ENCODE measurements around the gene SYNCRIP.
"Not testable (repeated sequence)": the region's sequence is repeated elsewhere in the genome, so short reads cannot be mapped to it uniquely, and the experiment has no call there.

The SYNCRIP gene

GRCh38 chr6:85669735-85670194 lies 27.1 kb upstream of the SYNCRIP start:
- DNase-seq = no peak

GRCh38 chr6:85662251-85662650 lies 19.6 kb upstream of the SYNCRIP start:
- no peak for DNase-seq

GRCh38 chr6:85660181-85660611 lies 17.5 kb upstream of the SYNCRIP start:
- DNase-seq = peak; percentile 14

- DNase-seq = no peak
These were observed 7.9 kb upstream of the SYNCRIP start for GRCh38 chr6:85650606-85651005.

- DNase-seq = no peak
These were observed 1.6 kb upstream of the SYNCRIP start for GRCh38 chr6:85644279-85644762.

- peak; percentile 95 for DNase-seq
These were observed 1.0 kb upstream of the SYNCRIP start for GRCh38 chr6:85643537-85644278.

- peak; percentile 59 for DNase-seq
These were observed 551 bp downstream of the SYNCRIP start for GRCh38 chr6:85641897-85642773.

GRCh38 chr6:85641522-85641896 lies 1.2 kb downstream of the SYNCRIP start:
- DNase-seq = no peak

- no peak for DNase-seq
These were observed 1.9 kb downstream of the SYNCRIP start for GRCh38 chr6:85640821-85641220.

GRCh38 chr6:85637579-85637978 lies 5.1 kb downstream of the SYNCRIP start:
- no peak for DNase-seq

- DNase-seq = no peak
These were observed 10.3 kb downstream of the SYNCRIP start for GRCh38 chr6:85632164-85632942.

- DNase-seq = not testable (repeated sequence)
These were observed 11.6 kb downstream of the SYNCRIP start for GRCh38 chr6:85631117-85631516.

- DNase-seq = no peak
These were observed 14.3 kb downstream of the SYNCRIP start for GRCh38 chr6:85628353-85628752.

- no peak for DNase-seq
These were observed 22.4 kb downstream of the SYNCRIP start for GRCh38 chr6:85620308-85620707.

GRCh38 chr6:85614780-85615179 lies 27.9 kb downstream of the SYNCRIP start:
- no peak for DNase-seq

- no peak for DNase-seq
These were observed 29.8 kb downstream of the SYNCRIP start for GRCh38 chr6:85612690-85613474.

GRCh38 chr6:85610182-85610895 lies 32.3 kb downstream of the SYNCRIP start:
- DNase-seq = no peak

GRCh38 chr6:85602100-85602499 lies 40.6 kb downstream of the SYNCRIP start:
- no peak for DNase-seq

GRCh38 chr6:85600713-85601313 lies 41.9 kb downstream of the SYNCRIP start:
- no peak for DNase-seq

GRCh38 chr6:85594197-85594930 lies 48.3 kb downstream of the SYNCRIP start:
- DNase-seq = peak; percentile 64

All from NCI-H146 (cell line).